HG02763 (cell line): Measurements from ENCODE around the gene SLC25A13.
A peak's percentile ranks its signal among the peaks of the same experiment; 100 is the strongest.

Experiments used
- ATAC-seq: cut with Tn5 transposase; IDR thresholded peaks from one replicate; pipeline ENCODE4 v1.9.1; 2021; ENCODE audit warnings: mild to moderate bottlenecking, moderate library complexity; ENCODE audit not compliant: unreplicated experiment

Gene SLC25A13

DNA sequence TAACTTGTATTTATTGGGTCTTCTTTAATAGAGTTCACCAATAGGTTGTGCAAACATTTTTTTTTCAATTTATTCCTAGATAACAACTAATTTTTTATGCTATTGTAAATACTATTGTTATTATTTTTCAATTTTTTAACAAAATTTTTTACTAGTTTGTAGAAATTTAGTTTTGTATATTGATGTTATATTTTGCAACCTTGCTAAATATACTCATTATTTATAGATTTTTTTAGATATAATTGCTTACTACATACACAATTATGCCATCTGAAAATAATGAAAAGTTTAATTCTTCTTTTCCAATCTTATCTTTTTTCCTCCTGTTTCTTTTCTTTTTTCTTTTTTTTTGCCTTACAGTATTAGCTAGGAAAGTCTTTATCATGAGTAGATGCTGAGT lies 216.9 kb downstream of the SLC25A13 start:
- ATAC-seq = no peak

DNA sequence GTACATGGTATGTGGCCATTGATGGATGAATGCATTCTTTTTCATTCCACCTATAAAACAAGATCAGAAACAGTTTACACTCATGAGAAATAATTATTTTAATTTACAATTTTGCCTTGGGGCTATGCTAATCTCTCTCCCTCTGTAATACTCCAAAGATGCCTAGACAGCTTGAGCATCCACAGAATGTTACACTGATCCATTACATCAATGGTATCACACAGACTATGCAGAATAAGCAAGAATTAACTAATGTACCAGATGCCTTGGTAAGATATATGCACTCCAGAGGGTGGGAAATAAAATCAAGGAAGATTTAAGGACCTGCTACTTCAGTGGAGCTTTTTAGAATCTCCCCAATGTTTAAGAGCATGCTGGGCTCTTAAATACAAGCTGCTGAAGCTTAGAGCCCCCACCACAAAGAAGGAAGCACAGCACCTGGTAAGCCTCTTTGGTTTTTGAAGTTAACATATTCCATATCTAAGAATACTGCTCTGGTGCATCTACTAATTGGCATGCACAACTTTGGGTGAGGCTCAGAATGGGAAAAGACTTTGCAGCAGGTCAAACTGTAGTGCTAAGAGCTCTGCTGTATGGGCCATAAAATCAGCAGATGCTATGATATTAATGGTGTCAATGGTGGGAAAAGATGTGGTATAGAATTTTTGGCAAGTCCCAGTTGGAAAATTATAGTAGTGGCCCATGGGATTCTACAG lies 219.6 kb downstream of the SLC25A13 start:
- no peak for ATAC-seq

DNA sequence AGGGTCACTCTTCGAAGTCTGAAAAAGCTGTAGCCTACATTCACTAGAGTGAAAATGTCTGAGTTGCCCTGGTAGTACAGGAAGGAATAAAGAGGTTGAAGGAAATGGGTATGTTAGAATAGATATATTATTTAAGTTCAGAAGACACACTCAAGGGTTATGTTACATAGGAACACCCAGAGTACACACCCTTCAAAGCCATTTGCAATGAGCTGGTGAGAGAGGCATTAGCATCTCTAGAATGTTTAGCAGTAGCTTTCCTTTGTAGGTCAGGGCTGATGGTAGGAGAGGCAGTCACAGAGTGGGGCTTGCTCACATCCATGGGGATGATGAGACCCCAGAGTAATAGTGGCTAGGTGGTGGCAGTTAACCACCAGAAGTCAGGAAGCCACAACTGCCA lies 221.2 kb downstream of the SLC25A13 start:
- ATAC-seq = no peak

DNA sequence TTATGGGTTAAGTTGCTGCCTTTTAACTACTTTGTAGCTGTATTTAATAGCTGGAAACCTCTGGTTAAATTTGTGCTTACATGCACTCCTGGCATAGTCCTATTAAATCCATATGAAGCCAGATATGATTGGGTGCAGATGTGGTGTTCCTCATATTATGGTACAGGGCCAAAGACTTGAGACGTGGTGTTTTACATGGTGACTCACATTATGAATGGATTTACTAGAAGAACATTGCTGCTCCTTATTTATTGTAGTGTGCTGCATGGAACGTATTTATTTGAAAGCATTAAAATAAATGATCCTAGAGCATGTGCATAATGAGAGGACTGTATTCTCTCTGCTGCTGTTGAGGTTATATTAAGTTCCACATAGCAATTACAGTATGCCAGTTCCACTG lies 224.1 kb downstream of the SLC25A13 start:
- ATAC-seq = no peak

DNA sequence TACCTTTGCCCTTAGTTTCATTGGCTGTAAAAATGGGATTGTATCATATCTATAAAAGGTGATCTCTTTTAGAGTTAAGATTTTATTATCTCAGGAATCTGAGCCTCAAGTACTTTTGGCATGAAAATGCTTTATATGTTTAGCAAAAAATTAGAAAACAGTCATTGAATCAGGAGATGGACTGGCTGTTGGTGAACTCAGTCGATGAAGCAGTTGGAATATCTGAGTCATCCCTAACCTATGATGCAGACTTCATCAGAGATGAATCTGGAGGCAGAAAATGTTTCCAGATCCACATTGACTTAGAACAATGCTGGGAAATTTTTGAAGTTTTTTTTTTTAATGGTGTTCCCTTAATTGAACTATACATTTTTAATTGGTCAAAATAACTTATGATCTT lies 228.5 kb downstream of the SLC25A13 start:
- ATAC-seq = no peak

DNA sequence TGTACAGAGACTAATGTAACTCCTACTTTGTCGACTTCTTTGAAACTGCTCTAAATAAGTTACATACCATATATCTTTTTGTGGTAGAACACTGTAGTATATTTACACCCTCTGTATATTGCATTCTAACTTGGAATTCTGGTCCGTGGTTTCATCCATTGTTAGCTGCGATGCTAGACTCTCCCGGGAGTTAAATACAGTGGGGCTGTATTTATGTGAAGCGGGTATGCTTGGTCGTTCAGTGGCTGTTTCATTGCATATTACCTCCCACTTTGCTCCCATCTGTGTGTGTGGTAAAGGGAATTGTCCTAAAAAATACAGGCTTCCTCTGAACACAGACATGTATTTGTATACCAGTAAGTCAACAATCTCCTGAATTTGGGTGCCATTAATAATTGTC lies 231.1 kb downstream of the SLC25A13 start:
- ATAC-seq = no peak

DNA sequence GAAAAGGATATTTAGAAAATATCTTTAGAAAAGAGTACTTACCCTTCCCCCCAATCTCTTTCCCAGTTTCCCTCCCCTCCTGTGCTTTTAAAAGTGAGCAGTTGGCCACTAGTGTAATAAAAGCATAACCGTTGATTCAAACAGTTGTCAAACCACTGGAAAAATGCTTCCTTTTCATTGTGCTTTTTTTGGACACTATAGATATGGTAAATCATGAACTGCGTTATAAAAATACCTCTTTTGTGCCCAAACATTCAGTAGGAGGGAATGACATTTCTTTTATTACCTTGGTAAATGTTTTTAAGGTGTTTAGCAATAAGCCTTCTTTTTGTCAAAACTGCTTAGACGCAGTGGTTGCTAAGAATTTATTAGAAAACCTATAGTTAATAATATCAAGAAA lies 232.4 kb downstream of the SLC25A13 start:
- no peak for ATAC-seq

DNA sequence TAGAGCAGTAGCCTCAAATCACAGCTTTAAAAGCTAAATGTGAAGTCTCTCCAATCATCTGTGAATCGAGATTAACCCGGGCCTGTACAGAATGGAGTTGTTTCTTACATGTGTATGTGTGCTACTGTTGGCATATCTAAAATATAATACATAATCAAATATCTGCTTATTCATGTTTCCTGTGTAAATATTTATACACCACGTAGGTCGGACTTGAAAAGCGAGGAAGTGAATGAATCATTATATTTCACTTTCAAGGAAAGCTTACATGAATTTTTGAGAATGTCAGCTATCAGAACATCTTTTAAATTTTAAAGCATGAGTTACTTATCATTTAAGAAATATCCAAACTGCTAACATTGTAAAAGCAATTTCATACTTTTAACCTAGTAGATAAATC lies 233.3 kb downstream of the SLC25A13 start:
- ATAC-seq = no peak

DNA sequence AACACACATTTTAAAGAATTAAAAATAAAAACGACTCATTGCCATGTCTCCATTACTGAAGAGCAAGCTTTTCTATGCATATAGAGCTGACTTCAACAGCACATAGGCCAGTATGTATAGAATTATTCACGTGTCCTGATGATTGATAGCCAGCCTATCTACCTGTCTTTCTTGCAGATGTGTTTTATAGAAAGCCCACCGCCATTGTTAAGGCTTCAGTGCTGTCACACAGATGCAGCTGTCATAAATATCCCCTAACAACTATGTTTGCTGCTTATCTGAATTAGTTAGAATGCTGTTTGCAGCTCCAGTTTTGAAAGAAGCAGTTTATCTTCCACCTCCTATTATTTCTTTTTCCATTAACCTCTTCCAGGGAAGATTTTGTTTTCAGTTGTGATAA lies 235.9 kb downstream of the SLC25A13 start:
- no peak for ATAC-seq

DNA sequence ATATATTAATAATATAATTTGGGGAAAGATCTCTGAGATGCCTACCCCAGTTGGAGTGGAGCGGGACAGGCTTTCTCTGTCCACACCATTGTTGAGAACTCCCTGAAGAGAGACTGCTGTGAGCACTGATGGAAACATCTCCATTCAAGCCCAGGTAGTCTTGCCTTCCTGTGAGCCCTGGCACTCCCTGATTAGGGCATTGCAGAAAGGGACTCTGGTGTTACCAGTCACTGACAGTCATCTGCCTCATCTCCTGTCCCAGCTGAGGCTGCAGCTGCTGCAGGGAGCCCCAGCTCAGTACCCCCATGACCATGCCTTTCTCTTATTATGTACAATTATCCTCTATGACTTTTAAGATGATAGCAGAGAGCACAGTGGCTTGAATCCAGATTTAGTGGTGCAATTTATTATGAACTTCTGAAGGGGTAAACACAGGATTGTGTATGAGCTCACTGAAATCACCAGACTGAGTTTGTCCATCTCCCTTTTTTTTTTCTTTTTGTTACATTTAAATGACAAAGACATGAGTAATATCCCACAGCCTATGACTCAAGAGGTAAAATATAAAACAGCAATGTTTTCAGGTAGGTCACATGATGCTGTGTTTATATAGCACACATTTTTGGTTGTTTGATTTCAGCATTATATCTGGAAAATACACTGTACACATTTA lies 236.9 kb downstream of the SLC25A13 start:
- no peak for ATAC-seq

DNA sequence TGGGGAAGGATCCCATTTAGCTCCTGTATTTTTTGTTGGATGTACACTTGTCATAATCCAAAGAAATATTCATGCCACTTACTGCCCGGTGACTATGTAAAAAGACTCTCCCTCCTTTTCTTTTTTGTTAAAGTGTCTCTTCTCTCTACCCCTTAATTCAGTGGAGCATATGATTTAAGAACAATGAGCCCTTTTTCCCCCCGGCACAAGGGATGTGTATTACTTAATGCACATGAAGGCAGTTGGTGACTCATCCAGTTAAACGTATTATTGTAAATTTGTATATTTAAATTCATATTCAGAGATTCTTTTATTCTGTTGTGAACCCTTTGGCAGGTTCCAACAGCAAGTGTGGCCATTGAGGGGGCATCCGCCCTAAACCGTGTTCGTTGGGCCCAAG lies 241.9 kb downstream of the SLC25A13 start:
- ATAC-seq = no peak

DNA sequence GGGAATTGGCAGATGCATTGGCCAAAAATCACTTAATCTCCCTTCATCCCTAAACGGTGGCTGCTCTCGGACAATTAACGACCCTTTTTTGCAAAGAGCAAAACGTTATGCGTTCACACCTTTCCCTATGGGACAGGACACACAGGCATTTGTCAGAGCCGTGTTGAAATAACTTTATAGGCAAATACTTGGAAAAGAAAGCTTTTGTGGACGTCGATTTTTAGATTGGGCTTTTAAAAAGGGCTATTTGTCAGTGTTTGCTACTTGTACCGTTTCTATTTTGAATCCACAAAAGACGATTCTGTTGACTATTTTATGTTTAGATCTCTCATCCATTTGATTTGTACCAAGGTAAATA lies 245.6 kb downstream of the SLC25A13 start:
- no peak for ATAC-seq

DNA sequence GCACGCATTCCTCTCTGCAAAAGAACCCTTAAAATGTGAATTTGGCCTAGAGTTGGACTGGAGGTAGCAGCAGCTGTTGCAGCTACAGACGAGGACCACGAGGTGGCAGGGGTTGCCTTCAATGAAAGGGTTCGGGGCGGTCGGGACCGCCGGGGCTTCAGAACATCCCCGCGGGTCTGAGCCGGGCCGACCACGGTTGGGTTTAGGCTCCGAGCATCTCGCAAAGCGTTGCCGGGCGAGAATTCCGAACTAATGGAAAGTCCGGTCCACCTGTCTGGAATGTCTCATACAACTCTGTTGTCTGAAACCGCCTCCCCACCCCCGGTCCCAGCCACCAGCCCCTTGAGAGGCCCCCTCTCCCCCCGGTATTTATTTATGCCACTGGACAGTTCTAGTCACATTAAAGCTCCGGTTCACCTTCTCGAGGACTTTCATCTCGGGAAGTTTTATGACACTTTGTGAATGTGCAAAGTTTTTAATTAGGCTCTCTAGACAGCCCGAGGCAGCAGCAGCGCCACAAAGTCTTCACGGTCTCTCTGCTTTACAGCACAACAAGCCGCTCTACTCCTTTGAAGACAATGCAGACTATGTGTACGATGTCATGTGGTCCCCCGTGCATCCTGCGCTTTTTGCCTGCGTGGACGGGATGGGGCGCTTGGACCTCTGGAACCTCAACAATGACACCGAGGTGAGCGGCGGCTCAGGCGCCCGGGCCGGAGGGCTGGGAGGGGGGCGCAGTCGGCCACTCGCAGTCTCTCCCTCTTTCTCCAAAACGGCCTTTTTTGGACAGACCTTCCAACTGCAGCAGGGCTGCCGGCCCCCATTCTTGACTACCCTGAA lies 246.2 kb downstream of the SLC25A13 start:
- peak; percentile 86 for ATAC-seq

DNA sequence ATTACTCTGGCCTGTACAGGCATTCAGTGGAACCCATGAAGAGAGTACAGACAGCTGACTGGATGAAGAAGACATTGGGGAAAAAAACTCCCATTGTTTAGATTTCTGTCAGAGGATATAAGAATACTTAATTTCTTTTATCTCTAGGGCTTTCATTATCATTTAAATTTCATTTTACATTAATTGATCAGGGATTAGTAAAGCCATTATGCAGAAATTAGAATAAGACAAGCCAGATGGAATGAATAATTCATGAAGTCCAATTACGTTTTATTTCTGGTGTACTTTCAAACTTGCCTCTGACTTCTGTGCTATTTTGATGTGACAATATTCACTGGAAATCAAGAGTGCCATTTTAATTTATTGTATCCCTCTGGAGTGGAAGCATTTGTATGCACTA lies 247.0 kb downstream of the SLC25A13 start:
- no peak for ATAC-seq
